Mesangial cell (primary cell): ENCODE results near the gene NR1H4. TPM values are rescaled to one million over a fixed set of nuclear protein-coding genes. Genes with fewer than 3 reads are reported as not detected.

ENCODE experiments used
- total RNA-seq: library from RNA; depleted of rRNA; stranded (reverse); fragments of >200 nt; gene quantifications from 2 replicates; pipeline ENCODE4 v1.2.3, GENCODE V29; 2015

Gene NR1H4
- total RNA-seq: 1.0 TPM in 1 of 2 replicates, not detected in the other

DNA sequence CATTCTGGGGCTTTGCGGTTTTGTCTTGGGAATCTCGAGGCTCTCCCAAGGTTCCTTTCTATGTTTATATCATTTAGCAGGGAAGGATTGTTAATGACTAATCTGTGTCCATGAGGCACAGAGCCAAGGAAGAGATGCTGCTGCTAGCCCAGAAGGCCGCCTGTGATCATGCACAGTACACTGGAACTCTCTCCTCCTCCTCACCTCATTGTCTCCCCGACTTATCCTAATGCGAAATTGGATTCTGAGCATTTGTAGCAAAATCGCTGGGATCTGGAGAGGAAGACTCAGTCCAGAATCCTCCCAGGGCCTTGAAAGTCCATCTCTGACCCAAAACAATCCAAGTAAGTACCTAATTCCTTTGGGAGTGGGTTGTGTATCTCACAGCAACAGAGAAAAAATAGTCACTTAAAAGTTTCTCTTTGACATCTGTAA is at the start of gene NR1H4:
TSS of gene NR1H4 (plus strand) at position 151 of the 435 bp plus-strand sequence. CDS start 19,458 bp downstream, outside the sequence.

DNA sequence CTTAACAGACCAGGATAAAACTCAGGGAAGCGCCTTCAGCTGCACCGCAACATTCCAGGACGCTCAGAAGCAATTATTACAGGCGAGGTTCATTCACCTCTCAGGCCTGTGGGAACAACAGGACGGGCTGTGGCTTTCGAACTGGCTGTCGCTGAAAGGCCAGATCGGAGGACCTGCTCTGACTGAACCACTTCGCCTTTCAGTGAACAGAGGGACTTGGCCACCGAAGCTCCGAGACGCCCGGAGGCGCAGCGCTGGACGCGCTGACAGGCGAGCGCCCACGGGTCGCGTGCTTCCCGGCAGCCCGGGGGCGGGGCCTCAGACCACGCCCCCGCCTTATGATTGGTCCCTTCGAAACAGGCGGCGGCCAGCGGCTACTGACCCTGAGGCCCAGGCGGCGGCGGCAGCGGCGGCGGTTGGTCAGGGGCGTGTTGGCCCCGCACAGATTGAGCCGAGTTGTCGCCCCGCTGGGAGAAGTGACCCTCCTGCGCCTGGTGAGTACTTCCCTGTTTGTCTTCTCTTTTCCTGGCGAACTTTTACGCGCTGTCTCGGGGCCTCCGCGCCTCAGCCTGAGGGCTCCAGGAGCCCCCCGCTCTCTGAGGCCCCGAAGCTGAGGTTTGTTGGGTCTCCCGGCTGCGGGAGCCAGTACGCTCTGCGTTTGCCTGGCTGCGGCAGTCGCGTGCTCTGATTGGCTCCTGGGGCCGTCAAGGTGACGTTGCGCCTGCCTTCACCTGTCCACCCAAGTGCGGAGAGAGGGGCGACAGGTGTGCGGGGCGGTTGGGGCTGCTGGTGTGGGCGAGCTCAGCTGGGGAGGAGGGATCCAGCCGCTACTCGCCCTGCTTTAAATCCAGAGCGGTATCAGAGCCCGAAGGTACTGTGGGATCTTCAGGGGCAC is 99.9 kb downstream of the NR1H4 start, which contains the start of gene GAS2L3:
TSS of gene GAS2L3 (plus strand) at position 393 of the 895 bp plus-strand sequence. CDS start 21,221 bp downstream, outside the sequence.

Other genes starting within 250 kb of the NR1H4 start
- 0.49 TPM in 1 of 2 replicates, not detected in the other for gene DEPDC4, start 206.8 kb upstream of the NR1H4 start, total RNA-seq
- 17.4 and 22.6 TPM in 2 replicates for gene SCYL2, start 206.7 kb upstream of the NR1H4 start, total RNA-seq
- gene SLC17A8, start 116.8 kb upstream of the NR1H4 start, total RNA-seq: not detected in 2 replicates
- 6.0 and 20.5 TPM in 2 replicates for gene GAS2L3, start 99.8 kb downstream of the NR1H4 start, total RNA-seq